ENCODE results near the gene CRTC3. TPM values are rescaled to one million over a fixed set of nuclear protein-coding genes. Genes with fewer than 3 reads are reported as not detected.
"Not testable (repeated sequence)": the region's sequence is repeated elsewhere in the genome, so short reads cannot be mapped to it uniquely, and the experiment has no call there.

The CRTC3 gene
- total RNA-seq, 1 donor from 2014 or later = 115 TPM

- intact Hi-C loops (cut with micrococcal nuclease) = loop anchor here (5.0 kb wide), 1 partner anchor 172 kb away; no protein-coding TSS in a partner anchor
Measured at GRCh38 chr15:90644952-90645725, 115.4 kb downstream of the CRTC3 start.

GRCh38 chr15:90645873-90646575 is 116.3 kb downstream of the CRTC3 start:
- intact Hi-C loops (cut with micrococcal nuclease) = loop anchor here (5.0 kb wide), 1 partner anchor 171 kb away; no protein-coding TSS in a partner anchor

DNA sequence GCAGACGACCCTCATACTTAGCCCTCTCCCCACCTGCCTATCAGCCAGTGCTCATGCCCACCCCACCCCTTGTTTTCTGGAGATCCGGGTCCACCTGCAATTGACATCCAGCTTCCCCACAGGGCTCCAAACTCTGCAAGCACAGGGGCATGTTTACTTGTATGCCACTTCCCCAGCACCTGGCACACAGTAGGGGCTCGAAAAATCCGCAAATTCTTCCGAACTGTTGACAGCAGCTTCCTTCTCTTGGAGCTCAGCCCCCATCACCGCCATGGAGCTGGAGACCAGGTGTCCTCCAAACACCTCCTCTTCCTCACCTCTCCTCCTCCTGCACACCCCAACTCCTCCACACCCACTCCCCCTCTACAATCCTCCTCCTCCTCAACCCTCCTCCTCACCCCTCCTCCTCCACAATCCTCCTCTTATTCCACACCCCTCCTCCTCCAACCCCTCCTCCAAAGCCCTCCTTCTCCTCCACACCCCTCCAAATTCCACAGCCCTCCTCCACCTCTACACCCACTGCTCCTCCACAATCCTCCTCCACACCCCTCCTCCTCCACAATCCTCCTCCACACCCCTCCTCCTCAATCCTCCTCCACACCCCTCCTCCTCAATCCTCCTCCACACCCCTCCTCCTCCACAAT is 117.1 kb downstream of the CRTC3 start:
- intact Hi-C loops (cut with micrococcal nuclease) = loop anchor here (5.0 kb wide), 1 partner anchor 171 kb away; no protein-coding TSS in a partner anchor

GRCh38 chr15:90647326-90647725 is 117.6 kb downstream of the CRTC3 start:
- intact Hi-C loops (cut with micrococcal nuclease) = loop anchor here (5.0 kb wide), 1 partner anchor 170 kb away; no protein-coding TSS in a partner anchor

DNA sequence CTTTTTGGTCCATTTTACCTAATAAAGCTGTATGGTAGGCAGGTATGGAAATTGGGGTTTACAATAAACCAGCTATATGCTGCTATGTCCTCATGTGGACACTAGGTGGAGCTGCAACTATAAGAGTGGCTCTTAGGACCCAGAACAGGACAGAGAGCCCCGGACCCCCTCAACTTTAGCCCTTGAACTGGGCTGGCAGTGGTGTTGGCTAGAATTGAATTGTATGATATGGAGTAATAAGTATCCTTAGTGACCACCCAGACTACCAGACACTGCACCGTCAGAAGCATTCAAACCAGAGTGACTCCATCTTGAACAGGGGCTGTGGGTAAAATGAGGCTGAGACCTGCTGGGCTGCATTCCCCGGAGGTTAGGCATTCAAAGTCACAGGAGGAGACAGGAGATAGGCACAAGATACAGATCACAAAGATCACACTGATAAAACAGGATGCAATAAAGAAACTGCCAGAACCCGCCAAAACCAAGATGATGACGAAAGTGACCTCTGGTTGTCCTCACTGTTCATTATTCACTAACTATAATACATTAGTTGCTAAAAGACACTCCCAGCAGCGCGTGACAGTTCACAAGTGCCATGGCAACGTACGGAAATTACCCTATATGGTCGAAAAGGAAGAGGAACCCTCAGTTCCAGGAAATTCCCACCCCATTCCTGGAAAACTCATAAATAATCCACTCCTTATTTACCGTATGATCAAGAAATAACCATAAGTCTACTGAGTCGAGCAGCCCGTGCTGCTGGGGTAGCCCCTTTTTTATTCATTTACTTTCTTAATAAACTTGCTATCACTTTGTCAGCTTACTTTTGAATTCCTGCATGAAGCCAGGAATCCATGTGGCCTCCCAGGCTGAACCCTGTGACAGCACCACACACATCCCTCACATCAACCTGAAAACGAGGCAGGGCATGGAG is 118.7 kb downstream of the CRTC3 start:
- intact Hi-C loops (cut with micrococcal nuclease) = loop anchor here (1.0 to 5.0 kb wide), 14 partner anchors 12 to 286 kb away; partner anchors contain the start of gene BLM

GRCh38 chr15:90650117-90650955 is 120.6 kb downstream of the CRTC3 start:
- intact Hi-C loops (cut with micrococcal nuclease) = loop anchor here (1.0 kb wide), 1 partner anchor 15 kb away; no protein-coding TSS in a partner anchor

GRCh38 chr15:90650956-90651689 is 121.4 kb downstream of the CRTC3 start:
- intact Hi-C loops (cut with micrococcal nuclease) = loop anchor here (1.0 kb wide), 1 partner anchor 14 kb away; no protein-coding TSS in a partner anchor

- intact Hi-C loops (cut with micrococcal nuclease) = no loop called here
Measured at GRCh38 chr15:90654233-90655136, 124.8 kb downstream of the CRTC3 start.

- intact Hi-C loops (cut with micrococcal nuclease) = not testable (repeated sequence)
Measured at GRCh38 chr15:90657520-90658172, 127.9 kb downstream of the CRTC3 start.

DNA sequence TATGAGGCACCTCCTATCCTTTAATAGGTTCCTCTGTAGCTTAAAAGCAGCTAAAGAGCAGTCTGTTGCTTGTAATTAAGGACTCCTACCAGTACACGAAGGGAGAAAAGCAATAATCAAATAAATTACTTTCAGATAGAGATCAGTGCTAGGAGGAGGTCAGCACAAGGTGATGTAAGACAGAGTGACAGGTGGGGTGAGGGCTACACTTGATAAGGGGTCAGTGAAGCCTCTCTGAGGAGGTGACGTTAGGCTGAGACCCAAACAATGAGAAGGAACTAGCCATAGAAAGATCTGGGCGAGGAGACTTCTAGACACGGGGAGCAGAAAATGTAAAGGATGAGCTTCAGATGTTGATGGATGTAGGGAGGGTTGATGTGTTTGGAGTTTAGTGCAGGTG is 129.8 kb downstream of the CRTC3 start:
- intact Hi-C loops (cut with micrococcal nuclease) = no loop called here

GRCh38 chr15:90660195-90660998 is 130.7 kb downstream of the CRTC3 start:
- intact Hi-C loops (cut with micrococcal nuclease) = loop anchor here (1.0 to 5.0 kb wide), 5 partner anchors 12 to 272 kb away; partner anchors contain the start of genes BLM and HDDC3

GRCh38 chr15:90660999-90661330 is 131.2 kb downstream of the CRTC3 start:
- intact Hi-C loops (cut with micrococcal nuclease) = loop anchor here (1.0 to 5.0 kb wide), 6 partner anchors 13 to 271 kb away; partner anchors contain the start of genes BLM and HDDC3

GRCh38 chr15:90664081-90664461 is 134.3 kb downstream of the CRTC3 start:
- intact Hi-C loops (cut with micrococcal nuclease) = loop anchor here (5.0 kb wide), 1 partner anchor 268 kb away; the partner anchor contains the start of gene HDDC3

DNA sequence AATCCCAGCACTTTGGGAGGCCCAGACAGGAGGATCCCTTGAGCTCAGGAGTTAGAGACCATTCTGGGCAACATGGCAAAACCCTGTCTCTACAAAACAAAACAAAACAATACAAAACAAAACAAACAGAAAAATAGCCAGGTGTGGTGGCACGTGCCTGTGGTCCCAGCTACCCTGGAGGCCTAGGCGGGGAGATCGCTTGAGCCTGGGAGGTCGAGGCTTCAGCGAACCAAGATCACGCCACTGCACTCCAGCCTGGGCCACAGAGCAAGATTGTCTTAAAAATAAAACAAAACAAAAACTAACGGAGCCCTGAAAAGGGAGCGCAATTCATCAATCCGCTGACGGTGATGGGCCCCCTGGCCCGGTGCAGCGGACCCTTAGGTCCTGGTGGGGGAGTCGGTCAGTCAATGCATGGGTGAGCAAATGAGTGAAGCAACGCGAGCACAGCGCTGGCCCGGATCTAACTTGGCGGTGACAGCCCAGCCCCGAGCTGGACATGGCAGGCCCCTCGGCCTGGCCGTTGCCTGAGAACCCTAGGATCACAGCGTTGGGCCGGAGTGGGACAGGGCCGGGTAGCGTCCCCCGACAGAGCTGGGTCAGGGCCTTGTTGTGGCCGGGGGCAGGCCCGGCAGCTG is 135.0 kb downstream of the CRTC3 start:
- intact Hi-C loops (cut with micrococcal nuclease) = loop anchor here (1.0 to 5.0 kb wide), 3 partner anchors 14 to 268 kb away; partner anchors contain the start of gene HDDC3

- intact Hi-C loops (cut with micrococcal nuclease) = loop anchor here (1.0 kb wide), 2 partner anchors 15 to 21 kb away; no protein-coding TSS in a partner anchor
Measured at GRCh38 chr15:90665288-90666134, 135.8 kb downstream of the CRTC3 start.

Measured in T-helper 1 cell treated with Interleukin-12 subunit alpha and Interleukin-12 subunit beta and Interleukin-4 antibody, amounts not matched to agents 30 ng/mL and 1 ng/mL, for 36 hours (primary cell).